ENCODE data around the gene MMP10.

Gene MMP10

DNA sequence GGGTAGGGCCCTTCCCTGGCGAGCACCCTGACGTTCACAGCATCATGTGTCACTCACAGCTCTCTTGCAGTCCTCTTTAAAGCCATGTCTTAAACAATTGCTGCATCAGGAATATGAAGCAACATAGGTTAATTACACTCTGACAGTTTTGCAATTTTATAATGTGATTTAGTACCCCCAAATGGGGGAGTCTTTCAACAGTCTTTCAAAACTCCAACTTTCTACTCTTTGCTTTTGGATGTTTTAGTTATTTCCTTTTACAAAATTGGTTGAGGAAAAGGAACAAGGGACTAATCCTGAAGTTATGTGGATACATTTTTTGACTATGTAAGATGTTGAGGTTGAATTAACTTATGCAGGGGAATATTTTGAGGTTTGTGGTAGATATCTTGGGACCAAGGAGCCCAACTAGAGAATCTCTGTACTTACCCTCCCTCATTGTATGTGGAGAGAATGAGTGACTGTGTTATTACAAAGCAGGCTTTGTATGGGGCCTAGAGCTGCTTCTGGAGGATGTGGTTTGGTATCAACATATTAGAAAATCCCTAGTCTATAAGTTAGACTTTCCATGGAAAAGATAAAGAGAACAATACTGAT is 55.4 kb downstream of the MMP10 start, which contains the start of gene MMP8:
TSS of gene MMP8 (minus strand) at position 51 of the 597 bp plus-strand sequence. CDS start 99 bp downstream, outside the sequence.
- DNase-seq = no peak

- no peak for DNase-seq
Observed at GRCh38 chr11:102722821-102723220, 57.6 kb downstream of the MMP10 start.

Measured in GOT3 (cell line).